HG02763 (cell line): ENCODE data around the gene MACROH2A1.

Experiments
- ATAC-seq: cut with Tn5 transposase; IDR thresholded peaks from one replicate; pipeline ENCODE4 v1.9.1; 2021; ENCODE audit warnings: mild to moderate bottlenecking, moderate library complexity; ENCODE audit not compliant: unreplicated experiment

Gene MACROH2A1

DNA sequence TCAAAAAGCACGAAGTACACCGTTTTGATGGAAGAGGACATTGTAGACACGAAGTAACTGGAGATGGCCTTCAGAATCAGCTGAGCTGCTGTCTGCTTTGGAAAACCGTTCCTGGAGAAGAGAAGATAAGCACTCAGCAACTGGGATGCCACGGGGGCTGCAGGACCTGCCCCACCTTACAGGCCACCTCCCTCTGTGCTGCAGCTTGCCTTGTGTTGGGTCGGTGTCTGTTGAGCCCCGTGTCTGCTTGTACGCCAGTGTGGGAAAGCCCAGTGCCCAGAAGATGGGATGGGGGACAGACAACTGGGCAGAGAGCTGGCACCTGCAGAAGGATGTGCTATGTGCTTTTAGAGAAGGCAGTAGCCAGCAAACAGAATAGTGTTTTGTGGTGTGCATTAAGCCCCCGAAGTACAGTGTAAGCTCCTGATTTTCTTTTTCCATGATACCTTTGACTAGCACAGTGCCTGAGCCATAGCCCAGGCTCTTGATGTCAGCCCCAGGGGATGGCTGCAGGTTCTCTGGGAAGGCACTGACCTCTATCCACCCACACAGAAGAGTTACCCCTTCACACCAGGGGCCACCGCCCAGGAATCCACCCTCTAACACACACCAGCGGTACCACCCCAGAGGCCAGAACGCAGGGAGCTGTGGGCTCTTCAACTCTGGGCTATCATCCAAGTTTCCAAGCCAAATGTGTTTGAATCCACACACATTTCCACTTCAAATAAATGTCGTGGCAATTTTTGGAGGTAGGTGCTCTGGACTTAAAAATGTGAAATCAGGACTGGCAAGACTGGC, 63.8 kb downstream of the MACROH2A1 start:
- no peak for ATAC-seq

GRCh38 chr5:135333732-135334515, 65.1 kb downstream of the MACROH2A1 start:
- no peak for ATAC-seq

DNA sequence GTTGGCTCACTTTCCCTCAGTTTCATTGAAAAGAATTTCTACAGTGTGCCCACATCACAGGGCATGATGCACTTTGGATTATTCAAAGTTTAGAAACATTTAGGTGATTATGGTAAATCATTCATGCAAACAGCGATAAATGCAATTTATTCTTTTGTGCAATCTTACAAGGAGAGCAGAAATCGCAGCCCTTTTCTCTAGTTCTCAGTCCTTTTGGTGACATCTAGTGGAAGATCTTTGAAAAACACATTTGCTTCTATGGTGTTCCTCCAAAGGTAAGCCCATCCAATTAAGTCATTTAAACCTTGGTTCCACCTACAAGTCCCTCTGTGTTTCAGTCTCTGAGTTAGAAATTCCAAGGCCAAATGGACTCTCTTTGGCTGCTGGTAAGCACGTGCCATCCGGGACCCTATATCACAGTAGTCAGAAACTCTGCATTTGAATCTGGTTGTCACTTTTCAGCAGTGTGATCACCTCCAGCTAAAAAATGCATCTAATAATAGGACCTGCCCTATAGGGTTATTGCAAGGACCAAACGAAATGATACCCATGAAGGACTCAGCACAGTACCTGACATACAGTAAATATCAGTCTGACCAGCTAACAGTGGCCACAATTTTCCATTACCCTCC, 66.4 kb downstream of the MACROH2A1 start:
- no peak for ATAC-seq

DNA sequence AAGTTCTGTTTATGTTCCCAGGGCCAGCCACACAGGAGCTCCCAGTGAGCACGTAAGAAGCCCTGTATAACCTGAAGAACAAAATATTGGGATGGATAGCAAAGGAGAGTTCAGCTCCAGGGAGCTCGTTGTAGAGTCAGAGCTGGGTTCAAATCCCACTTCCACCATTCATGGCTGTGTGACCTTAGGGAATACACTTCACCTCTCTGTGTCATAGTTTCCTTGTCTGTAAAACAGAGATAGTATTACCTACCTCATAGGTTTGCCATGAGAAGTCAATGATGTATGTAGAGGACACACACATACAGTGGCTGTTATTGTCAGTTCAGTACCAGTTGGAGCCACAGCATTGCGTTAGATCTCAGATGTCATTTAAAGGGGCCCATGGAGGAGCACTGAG, 67.4 kb downstream of the MACROH2A1 start:
- ATAC-seq, result no peak

DNA sequence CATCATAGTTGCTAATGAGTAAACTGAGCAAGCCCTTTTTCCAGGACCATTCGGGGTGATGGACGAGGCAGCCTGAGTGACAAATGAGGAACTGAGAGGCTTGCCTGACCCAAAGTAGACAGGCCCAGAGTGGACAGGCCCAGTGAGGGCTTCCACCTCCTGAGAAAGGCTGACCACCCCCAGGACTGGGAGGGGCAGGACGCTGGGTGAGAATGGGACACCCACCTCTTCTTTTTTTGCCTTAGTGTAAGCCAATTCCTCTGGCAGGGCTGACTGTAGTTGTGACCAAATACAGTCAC, 68.3 kb downstream of the MACROH2A1 start:
- ATAC-seq, result no peak

DNA sequence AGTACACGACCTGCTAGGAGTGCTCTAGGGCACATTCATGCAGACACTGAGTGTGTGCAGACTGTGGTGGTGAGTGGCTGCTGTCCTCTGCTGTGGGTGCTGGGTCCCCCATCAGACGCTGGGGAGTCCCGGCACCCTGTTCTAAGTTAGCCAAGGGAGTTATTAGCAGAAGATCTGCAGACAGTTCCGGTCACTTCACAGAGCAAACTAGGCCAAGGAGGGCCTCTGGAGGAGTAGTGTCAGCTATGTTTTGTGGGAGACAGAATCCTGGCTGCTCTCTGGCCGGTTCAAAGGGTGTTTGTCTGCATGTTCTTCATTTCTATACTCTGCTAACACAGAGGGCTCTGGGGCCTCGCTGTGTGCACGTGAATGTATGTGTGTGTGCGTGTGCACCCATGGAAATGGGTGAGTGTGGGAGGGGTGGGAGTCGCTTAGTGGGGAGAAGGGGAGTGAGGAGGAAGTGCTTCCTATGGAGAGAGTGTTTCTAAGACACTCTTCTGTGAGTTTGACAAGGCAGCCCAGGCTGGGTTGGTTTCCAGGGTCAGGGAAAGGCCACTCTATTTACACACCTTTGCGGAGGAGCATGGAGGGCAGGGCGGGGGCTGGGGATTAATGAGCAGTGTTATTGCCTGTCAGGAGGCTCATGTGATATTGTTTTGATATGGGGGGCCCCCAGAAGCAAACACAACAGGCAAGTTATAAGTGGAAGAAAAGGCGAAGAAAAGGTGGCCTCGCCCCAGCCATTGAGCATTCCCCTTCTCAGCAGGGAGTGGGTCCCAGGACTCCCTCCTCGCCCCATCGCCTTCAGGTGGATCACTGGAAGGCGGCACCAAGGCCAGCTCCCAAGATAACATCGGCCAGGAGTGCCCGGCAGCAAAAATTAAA, 68.9 kb downstream of the MACROH2A1 start:
- no peak for ATAC-seq

GRCh38 chr5:135329066-135329912, 69.7 kb downstream of the MACROH2A1 start:
- ATAC-seq, result no peak

GRCh38 chr5:135328128-135328687, 70.8 kb downstream of the MACROH2A1 start:
- ATAC-seq, result no peak

GRCh38 chr5:135327429-135328127, 71.5 kb downstream of the MACROH2A1 start:
- no peak for ATAC-seq

DNA sequence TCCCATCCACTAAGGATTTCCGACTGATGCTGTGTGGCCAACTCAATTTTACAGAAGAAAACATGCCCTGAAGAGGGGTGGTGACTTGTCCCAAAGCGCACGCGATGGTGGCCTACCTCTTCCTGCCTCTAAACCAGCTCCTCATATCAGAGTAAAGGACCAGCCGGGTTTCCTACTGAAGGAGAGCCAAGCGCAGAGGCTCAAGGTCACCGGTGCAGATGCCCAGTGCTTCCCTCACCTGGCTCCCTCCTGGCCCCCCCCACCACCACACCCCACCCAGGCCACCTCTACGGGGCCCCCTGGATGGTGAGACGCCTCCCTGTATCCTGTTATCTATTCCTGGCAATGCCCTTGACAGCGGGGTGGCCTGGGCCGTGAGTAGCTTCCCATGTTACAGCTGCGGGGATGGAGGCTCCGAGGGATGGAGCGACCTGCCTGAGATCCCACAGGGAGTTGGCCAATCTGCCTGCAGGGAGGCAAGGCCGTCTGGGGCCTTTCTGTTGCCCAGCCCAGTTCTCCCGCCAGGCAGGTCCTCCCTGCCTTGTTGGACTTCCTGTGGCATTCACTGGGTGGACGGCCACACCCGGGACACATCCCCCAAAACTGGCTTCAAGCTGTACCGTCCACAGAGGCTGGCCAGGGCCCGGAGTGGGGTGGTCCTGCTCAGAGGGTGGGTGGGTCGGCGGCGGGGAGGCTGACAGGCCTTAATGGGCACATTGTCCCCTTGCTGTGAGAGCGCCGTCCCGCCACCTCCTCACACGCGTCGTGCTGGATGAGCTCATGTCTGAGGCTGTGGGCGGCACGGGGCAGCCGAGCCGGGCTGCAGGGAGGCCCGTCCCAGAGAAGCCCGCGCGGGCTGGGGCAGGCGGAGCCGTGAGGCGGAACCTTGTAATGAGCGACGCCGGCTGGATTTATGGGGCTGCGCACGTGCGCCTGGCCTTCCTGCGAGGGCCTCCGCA, 72.5 kb downstream of the MACROH2A1 start:
- no peak for ATAC-seq

DNA sequence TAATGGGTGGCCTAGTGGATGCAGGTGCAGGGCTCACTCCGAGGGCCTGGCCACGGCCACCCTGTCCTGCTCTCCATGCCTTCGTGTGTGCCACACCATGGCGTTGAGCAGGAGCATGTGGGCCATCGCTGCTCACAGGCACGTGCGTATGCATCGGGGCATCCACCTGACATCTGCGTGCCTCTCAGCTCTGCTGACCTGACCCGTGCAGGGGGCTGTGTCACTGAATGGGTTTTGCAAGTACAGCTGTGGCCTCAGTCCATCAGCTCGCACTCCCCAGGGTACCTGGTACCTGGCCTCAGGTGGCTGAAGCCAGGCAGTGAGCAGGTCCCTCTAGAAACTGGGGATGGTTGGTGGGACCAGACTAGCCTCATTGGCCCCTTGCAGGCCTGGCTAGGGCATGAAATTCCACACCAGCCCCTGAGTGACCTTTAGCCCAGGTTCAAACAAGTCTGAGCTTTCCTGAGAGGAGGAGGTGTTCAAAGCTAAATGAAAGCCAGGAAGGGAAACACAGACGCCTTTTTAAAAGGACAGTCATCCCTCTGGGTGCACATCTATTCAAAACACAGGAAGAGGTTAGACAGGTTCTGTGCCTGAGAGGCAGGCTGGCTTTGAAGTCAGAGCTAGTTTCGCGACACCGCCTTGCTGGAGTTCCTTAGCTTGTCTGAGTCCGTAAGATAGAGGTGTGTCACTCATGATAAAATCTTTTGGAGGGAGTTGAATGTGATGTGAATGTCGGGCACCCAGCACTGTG, 74.0 kb downstream of the MACROH2A1 start:
- ATAC-seq, result no peak

GRCh38 chr5:135324160-135324559, 74.9 kb downstream of the MACROH2A1 start:
- ATAC-seq, result no peak

GRCh38 chr5:135323701-135324132, 75.3 kb downstream of the MACROH2A1 start:
- no peak for ATAC-seq

GRCh38 chr5:135323227-135323626, 75.8 kb downstream of the MACROH2A1 start:
- no peak for ATAC-seq

DNA sequence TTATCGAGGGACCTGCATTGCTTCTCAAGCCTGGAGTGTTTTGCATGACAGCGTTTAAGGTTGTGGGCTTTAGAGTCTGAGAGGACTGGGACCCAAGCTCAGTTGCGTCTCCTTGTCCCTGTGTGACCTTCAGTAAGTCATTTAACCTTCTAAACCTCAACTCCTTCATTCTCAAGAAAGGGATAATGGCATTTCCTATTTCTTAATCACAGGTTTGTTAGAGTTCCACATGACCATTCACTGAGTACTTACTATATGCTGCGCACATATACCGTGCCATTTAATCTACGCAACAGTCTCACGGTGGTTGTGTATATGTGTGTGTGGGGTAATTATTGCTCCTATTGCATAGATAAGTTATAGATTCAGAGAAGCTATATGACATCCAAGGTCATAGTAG, 76.3 kb downstream of the MACROH2A1 start:
- ATAC-seq, result no peak

DNA sequence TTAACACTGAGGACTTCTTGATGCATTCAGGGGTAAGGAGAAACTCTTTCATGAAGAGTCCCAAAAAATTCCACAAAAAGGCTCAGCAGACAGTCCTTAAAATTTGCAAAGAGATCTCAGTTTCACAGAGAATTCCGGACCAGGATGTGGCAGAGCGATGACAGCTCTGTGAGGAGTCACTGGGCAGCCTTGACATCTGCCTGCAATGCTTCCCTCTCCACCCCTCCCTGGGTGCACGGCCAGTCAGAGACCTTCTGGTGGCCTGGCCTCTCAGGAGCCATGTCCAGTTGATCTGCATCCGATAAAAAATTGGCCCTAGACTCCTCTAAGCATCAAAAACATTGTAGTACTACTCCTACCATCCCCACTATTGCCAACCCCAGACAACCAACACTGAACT, 76.8 kb downstream of the MACROH2A1 start:
- ATAC-seq, result no peak
